Measurements from ENCODE around the gene HOGA1.

HOGA1 gene

DNA sequence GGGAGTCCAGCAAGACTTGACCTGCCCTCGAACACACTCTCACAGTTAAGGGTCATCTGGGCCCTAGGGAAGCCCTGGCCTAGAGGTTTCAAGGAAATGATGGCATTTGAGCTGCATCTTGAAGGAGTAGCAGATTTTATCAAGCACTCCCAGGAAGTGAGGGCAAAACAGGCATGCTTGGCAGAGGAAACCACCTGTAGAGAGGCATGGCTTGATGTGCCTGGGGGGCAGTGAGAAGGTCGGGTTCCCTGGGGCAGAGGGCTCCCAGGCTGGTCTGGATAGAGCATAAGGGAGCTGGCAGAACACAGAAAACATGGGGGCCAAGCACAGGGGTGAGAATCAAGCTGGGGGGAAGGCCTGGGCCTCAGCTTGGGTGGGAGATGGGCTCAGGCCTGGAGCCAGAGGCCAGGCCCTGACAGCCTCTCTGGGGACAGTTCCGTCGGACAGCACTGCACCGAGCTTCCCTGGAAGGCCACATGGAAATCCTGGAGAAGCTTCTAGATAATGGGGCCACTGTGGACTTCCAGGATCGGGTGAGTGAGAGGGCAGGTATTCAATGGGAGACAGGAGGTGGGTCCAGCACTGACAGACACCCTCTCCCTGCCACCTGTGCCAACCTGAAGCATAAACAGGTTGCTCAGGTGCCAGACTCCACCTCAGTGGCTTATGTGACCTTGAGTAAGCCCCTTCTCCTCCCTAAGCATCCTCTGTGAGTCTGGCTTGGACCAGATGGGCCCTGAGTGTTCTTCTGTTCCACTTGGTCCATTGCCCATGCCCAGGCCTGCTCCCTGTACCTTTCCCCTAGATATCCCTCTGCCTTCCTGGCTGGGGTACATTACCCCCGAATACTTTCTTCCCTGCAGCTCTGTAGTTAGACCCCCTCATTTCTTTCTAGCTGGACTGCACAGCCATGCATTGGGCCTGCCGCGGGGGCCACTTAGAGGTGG lies 3.5 kb upstream of the HOGA1 start:
- DNase-seq: no peak

DNA sequence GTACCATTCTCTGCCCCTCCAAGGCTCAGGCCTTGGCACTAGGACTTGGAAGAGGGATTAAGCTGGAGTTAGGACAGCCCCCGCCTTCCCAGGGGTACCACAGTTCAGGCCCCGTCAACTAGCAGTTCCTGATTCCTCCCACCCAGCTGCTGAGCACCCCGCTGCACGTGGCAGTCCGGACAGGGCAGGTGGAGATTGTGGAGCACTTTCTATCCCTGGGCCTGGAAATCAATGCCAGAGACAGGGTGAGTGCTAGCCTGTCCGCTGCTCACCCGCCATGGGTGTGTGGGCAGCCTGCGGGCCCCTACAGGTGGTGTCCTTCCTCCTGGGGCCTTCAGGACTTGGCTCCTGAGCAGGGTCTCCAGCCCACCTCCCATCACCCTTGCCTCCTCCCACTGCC lies 2.0 kb upstream of the HOGA1 start:
- no peak for DNase-seq

DNA sequence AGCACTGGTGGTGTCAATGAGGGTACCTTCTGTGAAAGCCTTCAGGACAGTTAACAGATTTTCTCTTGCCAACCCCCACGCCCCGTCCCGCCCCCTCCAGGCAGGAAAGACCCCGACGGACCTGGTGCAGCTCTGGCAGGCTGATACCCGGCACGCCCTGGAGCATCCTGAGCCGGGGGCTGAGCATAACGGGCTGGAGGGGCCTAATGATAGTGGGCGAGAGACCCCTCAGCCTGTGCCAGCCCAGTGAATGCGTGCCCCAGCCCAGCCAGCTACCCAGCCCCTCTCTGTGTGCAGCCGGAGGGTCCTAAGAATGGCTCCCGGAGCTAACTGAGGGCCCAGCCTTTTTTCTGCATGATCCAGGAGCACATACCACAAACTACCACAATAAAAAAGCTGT lies 713 bp upstream of the HOGA1 start:
- no peak for DNase-seq

DNA sequence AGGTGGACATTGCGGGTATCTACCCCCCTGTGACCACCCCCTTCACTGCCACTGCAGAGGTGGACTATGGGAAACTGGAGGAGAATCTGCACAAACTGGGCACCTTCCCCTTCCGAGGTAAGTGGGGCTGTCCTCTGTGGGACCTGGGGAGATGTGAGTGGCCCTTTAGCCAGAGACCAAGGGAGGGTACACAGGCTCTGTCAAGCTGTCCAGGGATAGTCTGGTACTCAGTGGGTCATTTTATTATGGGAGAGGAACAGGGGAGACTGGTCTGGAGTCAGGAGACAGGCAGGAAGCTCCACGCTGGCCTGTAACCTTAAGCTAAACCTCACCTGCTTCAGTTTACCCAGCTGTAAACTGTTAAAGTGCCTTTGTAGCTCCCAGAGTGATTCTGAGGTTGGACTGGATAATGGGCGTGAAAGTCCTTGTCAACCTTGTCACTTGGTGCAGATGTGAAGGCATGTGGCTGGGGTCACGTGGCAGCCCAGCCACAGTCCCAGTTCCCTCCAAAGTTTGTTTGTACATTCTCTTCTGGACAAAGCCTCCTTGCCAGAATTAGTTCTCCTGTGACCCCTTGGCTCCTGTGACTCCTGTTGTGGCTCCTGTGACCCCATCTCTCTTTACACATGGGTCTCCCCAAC lies 729 bp downstream of the HOGA1 start:
- no peak for DNase-seq

DNA sequence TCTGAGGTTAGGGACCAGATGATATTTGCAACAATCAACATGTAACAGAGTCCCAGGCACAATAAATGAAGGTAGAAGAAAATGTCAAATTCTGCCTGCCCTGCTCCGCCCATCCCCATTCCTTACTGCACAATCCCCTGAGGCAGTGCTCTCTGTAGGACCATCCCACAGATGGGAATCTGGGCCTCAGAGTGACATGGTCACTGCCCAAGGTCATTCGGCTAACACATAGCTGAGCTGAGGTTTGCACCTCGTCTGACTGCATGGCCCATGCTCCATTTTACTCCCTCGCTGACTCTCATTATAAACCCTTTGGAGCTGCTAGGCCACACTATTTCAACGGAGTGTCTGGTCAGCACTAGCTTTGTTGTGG lies 1.2 kb downstream of the HOGA1 start:
- no peak for DNase-seq

DNA sequence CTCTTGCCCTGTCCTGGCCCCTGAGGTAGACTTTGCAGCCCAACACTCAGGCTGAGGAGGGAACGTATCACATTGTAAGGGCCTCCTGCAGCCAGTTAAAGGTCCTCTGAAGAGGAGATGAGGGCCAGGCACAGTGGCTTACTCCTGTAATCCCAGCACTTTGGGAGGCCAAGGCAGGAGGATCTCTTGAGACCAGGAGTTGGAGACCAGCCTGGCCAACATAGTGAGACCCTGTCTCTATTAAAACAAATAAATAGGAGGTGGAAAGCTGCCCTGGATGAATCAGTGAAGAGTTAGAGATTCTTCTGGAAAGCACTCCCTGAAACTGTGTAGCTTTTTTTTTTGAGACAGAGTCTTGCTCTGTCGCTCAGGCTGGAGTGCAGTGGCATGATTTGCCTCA lies 3.0 kb downstream of the HOGA1 start:
- DNase-seq: no peak

DNA sequence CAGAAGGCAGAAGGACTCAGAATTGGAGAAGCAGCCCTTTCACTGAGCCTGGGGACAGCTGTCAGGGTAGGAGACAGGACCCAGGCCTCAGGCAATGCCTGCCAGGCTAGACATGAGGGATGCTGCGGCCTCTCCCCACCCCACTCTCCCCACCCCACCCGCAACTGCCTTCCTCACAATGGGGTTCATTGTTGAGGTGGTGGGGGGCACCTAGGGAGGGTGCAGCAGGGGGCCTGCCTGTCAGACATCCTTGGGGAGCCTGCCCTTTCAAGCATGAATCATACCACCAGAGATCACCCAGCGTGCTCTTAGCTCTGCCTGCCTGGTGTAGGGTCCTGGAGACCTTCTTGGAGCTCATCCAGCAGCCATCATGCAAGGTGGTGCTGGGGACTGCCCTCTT lies 5.3 kb downstream of the HOGA1 start, which contains the start of gene C10orf62:
TSS of gene C10orf62 (plus strand) at position 243 of the 400 bp plus-strand sequence. CDS start 177 bp downstream, outside the sequence.
- DNase-seq: no peak

DNA sequence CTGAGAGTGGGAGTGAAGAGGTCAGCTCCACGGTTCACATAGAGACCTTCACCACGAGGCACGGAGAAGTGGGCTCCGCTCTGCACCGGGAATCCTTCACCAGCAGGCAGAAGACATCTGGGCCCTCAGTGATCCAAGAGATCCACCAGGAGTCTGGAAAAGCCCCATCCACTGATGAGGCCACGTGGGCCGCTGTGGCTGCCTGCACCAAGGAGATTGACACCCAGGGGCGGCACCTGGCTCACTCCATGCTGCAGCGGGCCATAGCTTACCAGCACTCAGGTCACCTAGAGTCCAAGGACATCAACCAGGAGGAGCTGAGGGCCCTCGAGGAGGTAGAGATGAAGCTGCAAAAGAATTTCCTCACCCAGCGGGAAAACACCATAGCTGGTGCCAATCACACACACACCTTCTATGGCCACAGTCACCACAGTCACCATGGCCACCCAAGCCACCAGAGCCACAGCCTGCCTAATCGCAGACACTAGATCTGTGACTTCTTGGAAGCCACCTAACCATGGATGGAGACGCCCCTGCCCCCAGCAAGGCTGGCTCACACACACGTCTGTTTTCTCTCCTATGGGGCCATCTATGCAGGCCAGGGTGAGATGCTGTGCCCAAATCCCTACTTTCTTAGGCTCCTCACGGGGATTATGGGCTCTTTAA lies 6.0 kb downstream of the HOGA1 start:
- no peak for DNase-seq

DNA sequence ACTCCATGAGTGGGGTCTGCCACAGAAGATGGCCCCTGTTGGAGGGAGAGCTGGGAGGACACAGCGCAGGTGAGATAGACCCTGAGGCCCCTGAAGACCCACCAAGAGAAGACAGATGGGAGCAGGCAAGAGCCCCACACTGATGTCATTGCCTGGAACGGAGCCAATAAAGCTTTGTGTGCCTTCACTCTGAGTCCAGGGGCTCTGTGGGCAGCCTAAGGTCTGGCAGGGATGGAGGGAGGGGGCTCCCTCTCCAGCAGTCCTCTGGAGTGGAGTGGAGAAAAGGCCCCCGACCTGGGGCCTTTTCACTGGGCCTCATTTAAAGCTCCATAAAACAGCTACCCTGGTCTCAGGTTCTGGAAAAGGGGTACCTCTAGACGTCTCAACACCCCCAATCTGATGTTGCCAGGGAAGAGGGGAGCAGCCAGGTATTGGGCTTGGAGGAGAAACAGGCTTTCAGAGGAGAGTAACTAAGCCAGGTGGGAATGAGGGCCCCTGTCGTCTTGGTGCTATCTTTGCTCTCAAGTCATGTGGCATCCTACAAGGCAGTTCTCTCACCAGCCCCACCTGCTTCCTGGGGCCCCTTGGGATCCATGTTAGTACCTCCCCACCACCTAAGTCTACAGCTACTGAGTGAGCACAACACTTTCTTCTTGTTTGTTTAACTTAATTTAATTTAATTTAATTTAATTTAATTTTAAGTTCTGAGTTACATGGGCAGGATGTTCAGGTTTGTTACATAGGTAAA lies 6.7 kb downstream of the HOGA1 start:
- no peak for DNase-seq

DNA sequence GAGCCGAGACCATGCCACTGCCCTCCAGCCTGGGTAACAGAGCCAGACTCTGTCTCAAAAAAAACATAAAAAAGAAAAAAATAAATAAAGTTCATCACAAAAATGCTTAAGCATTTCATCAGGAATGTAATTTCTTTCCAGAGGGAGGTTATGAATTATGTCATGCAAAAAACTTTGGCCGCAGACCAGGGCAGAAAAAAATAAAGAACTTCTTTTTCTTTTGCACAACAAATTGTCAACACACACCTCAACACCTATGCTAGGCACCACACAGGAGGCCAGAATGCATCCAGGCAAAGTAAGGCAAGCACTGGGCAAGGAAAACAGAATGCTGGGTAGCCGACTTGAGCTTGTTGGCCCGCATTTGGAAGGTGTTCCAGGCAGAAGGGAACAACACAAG lies 9.2 kb downstream of the HOGA1 start:
- DNase-seq: no peak

DNA sequence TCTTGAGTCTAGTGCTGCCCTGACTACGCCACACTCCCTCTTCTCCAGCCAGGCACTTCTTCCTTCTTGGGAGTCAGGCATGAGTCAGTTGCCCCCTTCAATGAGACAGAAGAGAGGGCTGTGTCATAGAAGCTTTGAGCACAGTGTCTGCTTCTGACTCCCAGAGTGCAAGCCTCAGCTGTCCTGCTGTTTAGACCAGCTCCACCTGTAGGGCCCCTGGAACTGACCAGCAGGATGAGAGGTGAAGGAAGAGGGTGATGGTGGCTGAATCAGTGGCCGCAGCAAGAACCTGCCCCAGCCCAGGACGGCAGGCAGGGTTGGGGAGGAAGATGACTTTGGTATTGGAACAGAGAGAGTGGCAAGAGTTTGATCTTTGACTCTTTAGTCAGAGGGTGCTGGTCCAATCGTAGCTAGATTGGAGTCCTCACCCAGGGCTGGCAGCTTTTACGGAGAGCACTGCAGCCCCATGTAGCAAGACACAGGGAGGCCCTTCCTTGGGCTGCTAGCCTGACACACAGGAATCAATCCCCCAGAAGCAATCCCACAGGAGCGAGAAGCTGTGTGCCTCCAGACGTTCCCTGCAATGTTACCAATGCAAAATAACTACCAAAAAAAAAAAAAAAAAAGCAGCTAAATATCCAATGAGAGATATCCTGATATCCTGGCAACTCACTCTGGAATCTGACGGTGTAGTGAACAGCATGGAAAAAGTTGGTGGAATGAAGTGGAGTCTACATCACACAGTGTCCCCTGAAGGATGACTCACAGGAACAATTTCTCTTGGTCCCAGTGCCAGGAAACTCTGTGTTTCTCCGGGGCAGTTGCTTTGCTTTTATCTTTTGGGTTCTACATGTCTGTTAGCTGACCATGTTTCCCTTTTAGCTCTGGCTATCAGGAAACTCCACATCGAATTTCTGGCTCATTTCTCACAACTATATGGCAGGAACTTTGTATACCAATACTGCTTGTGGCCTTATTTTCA lies 12.2 kb downstream of the HOGA1 start:
- no peak for DNase-seq

DNA sequence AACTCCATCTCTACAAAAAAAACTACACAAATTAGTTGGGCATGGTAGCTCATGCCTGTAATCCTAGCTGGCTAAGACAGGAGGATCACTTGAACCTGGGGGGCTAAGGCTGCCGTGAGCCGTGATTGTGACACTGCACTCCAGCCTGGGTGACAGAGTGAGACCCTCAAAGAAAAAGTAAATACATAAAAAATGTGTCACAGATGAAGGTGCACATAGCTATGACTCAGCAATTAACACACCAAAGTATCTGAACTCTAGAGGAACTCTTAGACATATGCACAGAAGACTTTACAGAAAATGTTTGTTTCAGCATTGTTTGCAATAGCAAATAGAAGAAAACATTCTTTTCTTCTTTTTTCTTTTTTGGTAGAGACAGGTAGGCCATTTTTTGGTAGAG lies 13.6 kb downstream of the HOGA1 start:
- DNase-seq: no peak

DNA sequence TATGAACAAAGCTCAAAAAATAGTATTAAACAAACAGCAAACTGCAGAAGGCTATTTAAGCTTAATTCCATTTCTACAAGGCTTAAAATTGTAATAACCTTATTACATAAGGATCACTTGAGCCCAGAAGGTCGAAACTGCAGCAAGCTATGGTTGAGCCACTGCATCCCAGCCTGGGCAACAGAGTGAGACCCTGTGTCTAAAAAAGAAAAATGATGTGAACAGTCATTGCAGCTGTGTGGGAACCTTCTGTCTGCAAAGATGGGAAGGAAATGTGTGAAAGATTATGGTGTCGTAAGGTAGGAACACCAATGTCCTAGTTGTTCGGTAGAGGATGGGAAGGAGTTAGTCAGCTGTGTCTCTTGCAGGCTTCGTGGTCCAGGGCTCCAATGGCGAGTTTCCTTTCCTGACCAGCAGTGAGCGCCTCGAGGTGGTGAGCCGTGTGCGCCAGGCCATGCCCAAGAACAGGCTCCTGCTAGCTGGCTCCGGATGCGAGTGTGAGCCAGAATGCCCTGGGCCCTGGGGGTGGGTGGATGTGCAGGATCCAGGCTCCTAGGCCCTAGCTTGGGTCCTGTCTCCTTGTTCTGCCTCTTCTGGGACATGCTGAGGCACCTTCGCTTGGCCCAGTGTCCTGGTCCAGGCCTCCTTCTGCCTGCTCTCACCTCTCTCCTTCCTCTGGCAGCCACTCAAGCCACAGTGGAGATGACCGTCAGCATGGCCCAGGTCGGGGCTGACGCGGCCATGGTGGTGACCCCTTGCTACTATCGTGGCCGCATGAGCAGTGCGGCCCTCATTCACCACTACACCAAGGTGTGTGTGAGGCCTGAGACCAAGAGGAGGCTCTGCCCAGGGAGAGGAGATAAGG lies 14.4 kb downstream of the HOGA1 start:
- no peak for DNase-seq

DNA sequence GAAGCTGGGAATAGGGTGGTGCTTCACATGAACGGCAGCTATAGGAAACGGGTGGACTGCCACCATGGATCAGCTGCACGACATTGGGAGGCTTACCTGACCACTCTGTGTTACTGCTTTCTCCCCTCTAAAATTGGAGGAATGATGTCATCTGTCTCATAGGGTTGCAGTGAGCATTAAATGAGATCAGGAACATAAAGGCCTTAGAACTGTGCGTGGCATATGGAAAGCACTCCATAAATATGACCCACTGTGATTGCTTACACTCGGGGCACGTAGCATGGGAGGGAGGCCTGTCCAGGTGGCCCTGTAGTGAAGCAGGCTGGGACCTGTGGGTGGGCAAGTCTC lies 15.1 kb downstream of the HOGA1 start:
- DNase-seq: no peak

DNA sequence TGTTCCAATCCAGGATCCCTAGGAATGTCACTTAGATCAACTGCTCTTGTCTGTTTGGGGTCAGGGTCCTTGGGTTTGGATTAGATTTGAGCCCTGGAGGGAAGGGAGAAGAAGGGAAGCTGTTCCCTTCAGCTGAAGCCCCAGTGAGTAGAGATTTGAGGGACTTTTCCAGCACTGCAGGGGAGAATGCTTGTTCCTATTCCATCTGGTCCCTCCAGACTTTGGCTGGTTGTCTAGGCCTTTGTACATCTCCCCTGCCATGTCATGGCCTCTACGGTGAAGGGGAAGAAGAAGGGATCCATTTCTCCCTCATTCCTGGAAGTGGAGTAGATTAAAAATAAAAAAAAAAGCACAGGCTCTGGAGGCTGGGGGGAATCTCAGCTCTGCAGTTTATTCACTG lies 16.4 kb downstream of the HOGA1 start:
- no peak for DNase-seq

DNA sequence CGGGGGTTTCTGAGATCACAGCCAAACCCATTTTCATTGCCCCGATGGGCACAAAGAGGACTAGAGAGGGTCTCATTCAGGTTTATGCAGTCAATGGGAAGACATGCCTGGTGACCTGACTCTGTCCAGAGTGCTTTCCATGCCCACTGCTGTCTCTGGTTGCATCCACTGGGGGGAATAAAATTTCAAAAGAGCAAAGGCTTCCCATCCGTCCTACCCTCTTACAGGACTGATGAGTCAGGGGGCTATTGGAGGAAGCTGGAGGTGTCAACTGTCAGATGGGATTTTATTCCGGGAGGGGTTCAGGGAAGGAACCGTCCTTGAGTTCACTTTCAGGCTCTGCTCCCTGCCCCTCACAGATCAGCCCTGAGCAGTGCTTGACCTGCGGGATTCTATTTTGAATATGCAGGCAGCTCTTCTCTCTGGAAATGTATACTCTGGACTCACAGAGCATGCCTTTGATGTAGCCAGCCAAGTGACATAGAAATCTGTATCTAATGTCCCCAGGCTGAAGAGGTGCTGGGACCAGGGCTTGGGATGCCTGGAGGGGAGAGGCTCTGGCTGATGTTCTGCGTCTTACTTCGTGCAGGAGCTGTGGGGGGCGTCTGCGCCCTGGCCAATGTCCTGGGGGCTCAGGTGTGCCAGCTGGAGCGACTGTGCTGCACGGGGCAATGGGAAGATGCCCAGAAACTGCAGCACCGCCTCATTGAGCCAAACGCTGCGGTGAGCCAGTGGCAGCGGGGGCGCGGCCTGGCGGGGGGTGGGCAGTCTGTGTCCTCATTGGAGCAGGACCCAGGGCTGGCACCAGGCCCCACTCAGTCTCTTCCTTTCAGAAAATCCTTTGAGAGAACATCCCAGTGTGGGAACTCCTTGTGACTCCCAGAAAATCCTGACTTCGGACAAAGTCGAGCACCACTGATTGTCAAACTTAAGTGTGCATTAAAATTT lies 17.4 kb downstream of the HOGA1 start:
- no peak for DNase-seq

DNA sequence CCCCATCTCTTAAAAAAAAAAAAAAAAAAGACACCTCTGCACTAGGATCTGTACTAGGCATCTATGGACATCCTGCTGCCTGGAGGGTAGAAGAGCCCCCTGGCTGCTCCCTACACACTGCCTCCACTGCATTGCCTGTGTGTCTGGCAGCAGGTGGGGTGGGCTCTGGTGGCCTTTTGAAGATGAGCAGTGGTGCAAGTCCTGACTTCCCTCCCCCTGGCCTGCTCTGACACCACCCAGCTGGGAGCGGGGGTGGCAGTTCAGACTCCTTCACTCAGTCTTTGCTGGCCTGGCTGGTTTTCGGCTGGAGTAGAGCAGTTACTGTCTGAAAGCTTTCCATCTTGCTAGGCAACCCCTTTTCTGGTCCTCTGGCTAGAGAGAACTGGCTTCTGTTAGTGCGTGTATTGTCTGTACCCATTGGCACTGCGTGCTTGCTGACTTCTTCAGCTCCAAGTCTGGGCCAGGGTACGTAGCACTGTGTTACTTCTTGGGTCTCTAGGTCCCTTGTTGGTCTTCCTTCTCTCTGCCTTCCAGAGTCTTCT lies 23.0 kb downstream of the HOGA1 start:
- DNase-seq: no peak

DNA sequence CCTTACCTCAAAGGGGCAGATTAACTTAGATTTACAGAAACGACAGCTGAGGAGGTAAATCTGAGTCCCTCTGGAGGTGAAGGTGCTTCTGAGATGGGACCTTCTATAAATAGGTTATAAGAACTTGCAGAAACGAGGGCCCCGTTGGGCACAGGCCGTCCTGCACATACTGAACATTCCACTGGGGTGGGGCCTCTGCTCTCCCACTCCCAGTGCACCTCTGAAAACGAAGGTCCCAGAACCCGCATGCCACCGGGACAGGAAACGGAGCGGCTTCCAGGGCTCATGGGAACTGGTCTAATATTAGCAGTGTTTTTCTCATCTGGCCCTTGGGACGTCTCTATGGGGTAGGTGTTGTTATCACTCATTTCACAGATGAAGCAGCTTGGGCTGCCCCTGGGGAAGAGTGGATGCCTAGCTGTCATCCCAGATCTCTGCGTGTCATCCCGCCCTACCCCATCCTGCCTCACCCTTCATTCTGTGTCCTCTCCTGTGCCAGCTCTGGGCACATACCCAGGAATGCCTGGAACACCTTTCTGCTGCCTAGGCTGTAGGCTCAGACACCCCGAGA lies 24.9 kb downstream of the HOGA1 start:
- DNase-seq: no peak

DNA sequence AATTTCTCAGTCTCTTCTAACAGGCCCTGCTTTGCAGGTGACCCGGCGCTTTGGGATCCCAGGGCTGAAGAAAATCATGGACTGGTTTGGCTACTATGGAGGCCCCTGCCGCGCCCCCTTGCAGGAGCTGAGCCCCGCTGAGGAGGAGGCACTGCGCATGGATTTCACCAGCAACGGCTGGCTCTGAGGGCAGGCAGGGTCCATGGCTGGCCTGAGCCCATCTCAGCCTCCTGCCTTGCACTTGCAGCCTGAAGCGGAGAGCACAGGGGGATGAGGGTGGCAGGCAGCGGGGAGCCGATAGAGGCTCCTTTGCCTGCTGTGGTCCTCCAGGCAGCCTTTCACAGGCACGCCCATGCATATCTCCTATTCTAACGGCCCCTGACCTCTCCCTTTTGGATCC lies 27.3 kb downstream of the HOGA1 start:
- DNase-seq: no peak

All from activated CD8-positive, alpha-beta memory T cell treated with anti-CD3 and anti-CD28 coated beads for 24 hours (primary cell).